HL-60 (cell line): Measurements from ENCODE around the gene ROBO1.

Experiments
- DNase-seq, 2 experiments: peaks; one replicate each; pipeline ENCODE4 v3.0.0-alpha.2; 2010 to 2020; ENCODE audit warnings: low read depth in 1 of 2, low spot score in 1 of 2
- H3K27ac ChIP-seq: fragments of 250-450 bp; sonication (Bioruptor Pico); replicated peaks from 2 replicates; pipeline ENCODE4 v1.5.1; 2020; ENCODE audit warnings: mild to moderate bottlenecking, moderate library complexity
- H3K27me3 ChIP-seq: fragments of 250-450 bp; sonication (Bioruptor Pico); 2 replicates; pipeline ENCODE4 v1.5.1; 2021; ENCODE audit warnings: mild to moderate bottlenecking, moderate library complexity; ENCODE audit not compliant: insufficient read depth, poor library complexity, severe bottlenecking
- H3K4me3 ChIP-seq: replicated peaks from 2 replicates; pipeline ENCODE4 v1.5.1; 2011; ENCODE audit warnings: mild to moderate bottlenecking, control low read depth, low read length; ENCODE audit not compliant: insufficient read depth
- CTCF ChIP-seq: IDR thresholded peaks from one replicate; pipeline ENCODE4 v1.5.1; 2011; ENCODE audit warnings: low read length, control low read depth, inconsistent platforms; ENCODE audit not compliant: insufficient read depth
- GABPA ChIP-seq: IDR thresholded peaks from 2 replicates; pipeline ENCODE4 v1.6.1; 2012; ENCODE audit warnings: low read depth
- POLR2AphosphoS5 ChIP-seq: IDR thresholded peaks from 2 replicates; pipeline ENCODE4 v1.6.1; 2012; ENCODE audit warnings: low read depth
- REST ChIP-seq: IDR thresholded peaks from 2 replicates; pipeline ENCODE4 v1.6.1; 2012; ENCODE audit warnings: low read depth; ENCODE audit not compliant: insufficient replicate concordance
- SPI1 ChIP-seq: IDR thresholded peaks from 2 replicates; pipeline ENCODE4 v1.6.1; 2012; ENCODE audit warnings: low read depth, mild to moderate bottlenecking, borderline replicate concordance

Gene ROBO1

GRCh38 chr3:79436387-79436786 is 331.4 kb downstream of the ROBO1 start:
- DNase-seq = no peak
- TF ChIP-seq SPI1 (no peak), CTCF (no peak), GABPA (no peak), POLR2AphosphoS5 (no peak), REST (no peak)

GRCh38 chr3:79427081-79427480 is 340.7 kb downstream of the ROBO1 start:
- no peak overlapping the region for H3K27ac ChIP-seq
- DNase-seq = no peak
- TF ChIP-seq CTCF = no peak
- no peak for TF ChIP-seq POLR2AphosphoS5
- TF ChIP-seq GABPA = no peak
- TF ChIP-seq REST = no peak
- no peak for TF ChIP-seq SPI1
- H3K4me3 ChIP-seq = no peak overlapping the region
- H3K27me3 ChIP-seq = no peaks in the 10 kb centered on the region

More at GRCh38 chr3:79436387-79436786, 331.4 kb downstream of the ROBO1 start:
- H3K27me3 ChIP-seq = no peaks in the 10 kb centered on the region
- H3K4me3 ChIP-seq = no peak overlapping the region
- no peak overlapping the region for H3K27ac ChIP-seq

GRCh38 chr3:79424811-79425210 is 343.0 kb downstream of the ROBO1 start:
- Histone ChIP-seq H3K27me3 (no peaks in the 10 kb centered on the region), H3K27ac (no peak overlapping the region), H3K4me3 (no peak overlapping the region)
- TF ChIP-seq REST = no peak
- TF ChIP-seq GABPA = no peak
- TF ChIP-seq SPI1 = no peak
- TF ChIP-seq CTCF = no peak
- TF ChIP-seq POLR2AphosphoS5 = no peak
- no peak for DNase-seq
